Adrenal gland (tissue), 12 donors: ENCODE results near the gene GSG1L2. TPM values are rescaled to one million over a fixed set of nuclear protein-coding genes. Genes with fewer than 3 reads are reported as not detected.

Experiments
- DNase-seq, 7 donors: peaks; one replicate each; pipeline ENCODE4 v3.0.0-alpha.2; 2019 to 2020
- H3K27ac ChIP-seq, 5 donors: fragments of 200-600 bp; sonication (generic) in 4 of 5; 1 replicate in 3 of 5; 2 replicates in 2 of 5; pipeline versions ENCODE4 v1.5.1 to v1.8.0; 2016 to 2020; ENCODE audit warnings: mild to moderate bottlenecking in 1 of 5
- H3K27me3 ChIP-seq: fragments of 200-600 bp; 2 replicates; pipeline ENCODE4 v1.8.0; 2021
- H3K36me3 ChIP-seq, 2 donors: fragments of 200-600 bp; replicated peaks in 1 of 2; 1 replicate in 1 of 2; 2 replicates in 1 of 2; pipeline versions ENCODE4 v1.5.1 to v1.8.0; 2018 to 2022
- H3K4me1 ChIP-seq, 2 donors: fragments of 200-600 bp; replicated peaks in 1 of 2; 1 replicate in 1 of 2; 2 replicates in 1 of 2; pipeline versions ENCODE4 v1.5.1 to v1.8.0; 2018 to 2021
- H3K4me3 ChIP-seq, 4 donors: fragments of 200-600 bp; sonication (generic) in 3 of 4; one replicate each; pipeline ENCODE4 v1.5.1; 2016 to 2018
- H3K9me3 ChIP-seq, 3 donors: fragments of 200-600 bp; sonication (generic) in 1 of 3; replicated peaks in 1 of 3; 1 replicate in 2 of 3; 2 replicates in 1 of 3; pipeline versions ENCODE4 v1.5.1 to v1.8.0; 2016 to 2021
- POLR2A ChIP-seq, 2 donors: fragments of 450-650 bp; IDR thresholded peaks; one replicate each; pipeline ENCODE4 v1.6.1; 2017; ENCODE audit warnings: antibody characterized with exemption in 2 of 2, mild to moderate bottlenecking in 2 of 2, moderate library complexity in 1 of 2
- WGBS, 4 donors: extraction: QIAGEN DNeasy Blood & Tissue Kit in 2 of 4; methylation state at CpG; one replicate each; pipeline versions ENCODE4 v1.1.5 to v1.1.7; 2013 to 2017; 5-methylcytosine and 5-hydroxymethylcytosine counted together
- intact Hi-C, 2 donors: fragments of 100-400 bp; cut with DNase I; formaldehyde crosslinking; loops; one replicate each; pipeline versions ENCODE4 v1.14.1 to v1.15.0; 2022 to 2023
- polyA plus RNA-seq, 3 donors: library from polyadenylated mRNA; stranded (reverse); fragments of 200-250 nt in 2 of 3; fragments of 350-450 nt in 1 of 3; fragmentation: Illumina TruSeq in 1 of 3; extraction: RNeasy Lipid Tissue Mini Kit (QIAGEN cat#74804) in 1 of 3; gene quantifications; one replicate each; pipeline ENCODE4 v1.2.3, GENCODE V29; 2013 to 2014
- total RNA-seq, 9 donors: library from RNA; depleted of rRNA in 4 of 9; stranded (reverse); fragments of >200 nt in 4 of 9; fragments of 120-200 nt in 1 of 9; fragmentation: NEBNext Ultra II Directional in 1 of 9; extraction: Animal tissue kit (Norgen Biotek cat#: 25700) in 1 of 9; gene quantifications; one replicate each; pipeline versions ENCODE4 v1.1.0 to v1.2.4, GENCODE V29; 2013 to 2023
- TF ChIP-seq, protein P1 (sequence below), 6 experiments: fragments of 450-650 bp in 4 of 6; fragments of 200-600 bp in 2 of 6; sonication (generic) in 1 of 6; IDR thresholded peaks; 1 replicate in 5 of 6; 2 replicates in 1 of 6; pipeline versions ENCODE4 v1.5.1 to v1.8.0; 2016 to 2021; ENCODE audit warnings: antibody characterized with exemption in 6 of 6, mild to moderate bottlenecking in 2 of 6, moderate library complexity in 1 of 6
- donor health status: healthy with polysubstance abuse.
- donor health status: Bipolar disorder and iron deficiency.
- donor health status: DM: yes; HTN: yes; CAD: no.
- donor health status: DM: no; HTN: no; CAD: no.
- donor health status: DM: no; HTN: no; CAD: no.
- donor health status: DM: yes; HTN: yes; CAD: no.

The GSG1L2 gene
- total and polyA plus RNA-seq, 12 donors = not detected

GRCh38 chr17:9798008-9798407 is 23.9 kb downstream of the GSG1L2 start:
- Histone ChIP-seq H3K27ac (no peak overlapping the region), H3K27me3 (no peaks in the 10 kb centered on the region), H3K4me1 (no peaks in the 10 kb centered on the region), H3K4me3 (no peak overlapping the region), H3K9me3 (no peaks in the 10 kb centered on the region), H3K36me3 (no peaks in the 10 kb centered on the region)
- no peak for DNase-seq
- intact Hi-C loops = no loop called here
- 68 to 82% (median 73%) methylated on average over 3 of the region's 3 CpGs for WGBS, 4 donors
- no peak for TF ChIP-seq POLR2A (IDR thresholded peaks at IDR 0.05)
- TF ChIP-seq, protein P1, sequence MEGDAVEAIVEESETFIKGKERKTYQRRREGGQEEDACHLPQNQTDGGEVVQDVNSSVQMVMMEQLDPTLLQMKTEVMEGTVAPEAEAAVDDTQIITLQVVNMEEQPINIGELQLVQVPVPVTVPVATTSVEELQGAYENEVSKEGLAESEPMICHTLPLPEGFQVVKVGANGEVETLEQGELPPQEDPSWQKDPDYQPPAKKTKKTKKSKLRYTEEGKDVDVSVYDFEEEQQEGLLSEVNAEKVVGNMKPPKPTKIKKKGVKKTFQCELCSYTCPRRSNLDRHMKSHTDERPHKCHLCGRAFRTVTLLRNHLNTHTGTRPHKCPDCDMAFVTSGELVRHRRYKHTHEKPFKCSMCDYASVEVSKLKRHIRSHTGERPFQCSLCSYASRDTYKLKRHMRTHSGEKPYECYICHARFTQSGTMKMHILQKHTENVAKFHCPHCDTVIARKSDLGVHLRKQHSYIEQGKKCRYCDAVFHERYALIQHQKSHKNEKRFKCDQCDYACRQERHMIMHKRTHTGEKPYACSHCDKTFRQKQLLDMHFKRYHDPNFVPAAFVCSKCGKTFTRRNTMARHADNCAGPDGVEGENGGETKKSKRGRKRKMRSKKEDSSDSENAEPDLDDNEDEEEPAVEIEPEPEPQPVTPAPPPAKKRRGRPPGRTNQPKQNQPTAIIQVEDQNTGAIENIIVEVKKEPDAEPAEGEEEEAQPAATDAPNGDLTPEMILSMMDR (IDR thresholded peaks at IDR 0.05) = no peak

- Histone ChIP-seq H3K4me3 (no peak overlapping the region), H3K9me3 (no peaks in the 10 kb centered on the region), H3K4me1 (no peaks in the 10 kb centered on the region), H3K27me3 (no peaks in the 10 kb centered on the region), H3K27ac (no peak overlapping the region), H3K36me3 (no peaks in the 10 kb centered on the region)
- no peak for TF ChIP-seq POLR2A (IDR thresholded peaks at IDR 0.05)
- TF ChIP-seq, protein P1 (IDR thresholded peaks at IDR 0.05) = no peak
- intact Hi-C loops = no loop called here
- 87 to 93% (median 89%) methylated on average over 15 of the region's 15 CpGs for WGBS, 4 donors
- DNase-seq = no peak
Measured at GRCh38 chr17:9792181-9792840, 29.6 kb downstream of the GSG1L2 start.

- DNase-seq = no peak
- TF ChIP-seq POLR2A (IDR thresholded peaks at IDR 0.05) = no peak
- TF ChIP-seq, protein P1 (IDR thresholded peaks at IDR 0.05) = no peak
- no peaks in the 10 kb centered on the region for H3K36me3 ChIP-seq
- no peaks in the 10 kb centered on the region for H3K27me3 ChIP-seq
- no peaks in the 10 kb centered on the region for H3K9me3 ChIP-seq
- H3K4me1 ChIP-seq = no peaks in the 10 kb centered on the region
- WGBS, 4 donors = 66 to 76% (median 74%) methylated on average over 15 of the region's 15 CpGs
- H3K4me3 ChIP-seq = no peak within 1 kb of the TSS
- H3K27ac ChIP-seq = no peak within 1 kb of the TSS
- intact Hi-C loops = no loop called here
Measured at GRCh38 chr17:9790889-9791876, 30.7 kb downstream of the GSG1L2 start, which contains the start of gene DHRS7C. DHRS7C (minus strand) TSS chr17:9791592; CDS start chr17:9791284, 308 bp downstream.

GRCh38 chr17:9790316-9790715 is 31.6 kb downstream of the GSG1L2 start:
- Histone ChIP-seq H3K27me3 (no peaks in the 10 kb centered on the region), H3K4me1 (no peaks in the 10 kb centered on the region), H3K9me3 (no peaks in the 10 kb centered on the region), H3K4me3 (no peak overlapping the region), H3K27ac (no peak overlapping the region), H3K36me3 (no peaks in the 10 kb centered on the region)
- DNase-seq = no peak
- intact Hi-C loops = no loop called here
- TF ChIP-seq, protein P1 (IDR thresholded peaks at IDR 0.05) = no peak
- no peak for TF ChIP-seq POLR2A (IDR thresholded peaks at IDR 0.05)
- WGBS, 4 donors = 66 to 79% (median 74%) methylated on average over 4 of the region's 4 CpGs
